Fibroblast of upper back skin (primary cell): Measurements from ENCODE around the gene ST6GAL1.
"Not testable (repeated sequence)": the region's sequence is repeated elsewhere in the genome, so short reads cannot be mapped to it uniquely, and the experiment has no call there.

Experiments
- DNase-seq: peaks from one replicate; pipeline ENCODE4 v3.0.0-alpha.2; 2013

ST6GAL1 gene

DNA sequence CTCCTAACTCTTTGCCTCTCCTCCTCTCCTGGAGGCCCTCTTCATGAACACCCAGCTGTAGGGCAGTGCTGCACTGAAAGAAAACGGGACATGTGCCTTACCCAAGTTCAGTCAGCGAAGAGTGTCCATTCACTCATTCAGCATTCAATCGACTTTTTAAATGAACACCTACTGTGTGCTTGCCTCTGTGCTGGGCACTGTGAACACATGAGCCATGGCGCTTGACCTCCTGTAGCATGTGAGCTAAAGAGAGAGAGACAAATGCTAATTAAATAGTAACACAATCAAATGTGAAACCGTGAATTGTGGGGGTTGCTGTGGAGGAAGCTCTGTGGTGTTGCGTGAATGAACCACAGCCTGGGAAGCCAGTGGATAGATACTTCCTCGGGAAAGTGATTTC lies 43.4 kb downstream of the ST6GAL1 start:
- DNase-seq = no peak

DNA sequence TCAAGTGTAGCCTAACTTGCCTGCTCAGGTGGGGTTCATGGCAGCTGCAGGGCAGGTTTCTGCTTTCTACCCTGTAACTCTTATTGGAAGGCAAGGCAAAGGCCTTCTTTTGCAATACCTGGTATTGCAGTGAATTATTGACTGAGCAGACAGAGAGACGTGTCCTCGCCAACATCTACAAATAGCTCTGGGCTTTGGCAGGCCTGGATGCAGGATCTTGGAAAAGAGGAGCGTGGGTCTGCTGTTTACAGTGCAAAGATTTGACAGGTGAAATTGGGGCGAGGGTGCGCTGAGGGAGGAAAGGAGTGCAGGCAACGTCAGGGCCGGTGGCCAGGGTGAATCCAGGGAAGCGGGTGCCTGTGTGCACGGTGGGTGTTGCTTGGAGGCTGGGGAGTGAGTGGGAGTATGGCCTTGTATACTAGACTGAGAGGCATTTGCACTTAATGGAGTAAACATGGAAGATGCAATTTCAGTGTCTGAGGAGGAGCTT lies 44.5 kb downstream of the ST6GAL1 start:
- DNase-seq = no peak

DNA sequence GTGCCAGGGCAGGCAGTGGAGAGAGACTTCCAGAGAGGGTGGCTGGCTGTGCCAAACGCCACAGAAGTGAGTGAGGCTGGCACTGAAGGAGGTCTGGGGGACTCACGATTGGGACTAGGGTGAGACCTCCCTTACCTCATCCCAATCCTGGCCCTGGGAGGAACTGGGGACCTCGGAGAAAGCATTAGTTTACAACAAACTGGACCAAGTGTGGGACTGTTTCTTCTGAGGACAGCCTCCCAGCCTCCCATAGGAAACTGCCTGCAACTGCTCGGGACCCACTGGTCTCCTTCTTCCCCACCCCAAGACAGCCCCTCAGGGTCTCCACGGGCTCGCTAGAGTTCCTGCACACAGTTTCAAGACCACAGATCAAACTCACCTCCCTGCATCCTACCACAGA lies 45.4 kb downstream of the ST6GAL1 start:
- DNase-seq = no peak

- DNase-seq = peak; percentile 36
These were observed 46.8 kb downstream of the ST6GAL1 start for GRCh38 chr3:186976837-186977750.

DNA sequence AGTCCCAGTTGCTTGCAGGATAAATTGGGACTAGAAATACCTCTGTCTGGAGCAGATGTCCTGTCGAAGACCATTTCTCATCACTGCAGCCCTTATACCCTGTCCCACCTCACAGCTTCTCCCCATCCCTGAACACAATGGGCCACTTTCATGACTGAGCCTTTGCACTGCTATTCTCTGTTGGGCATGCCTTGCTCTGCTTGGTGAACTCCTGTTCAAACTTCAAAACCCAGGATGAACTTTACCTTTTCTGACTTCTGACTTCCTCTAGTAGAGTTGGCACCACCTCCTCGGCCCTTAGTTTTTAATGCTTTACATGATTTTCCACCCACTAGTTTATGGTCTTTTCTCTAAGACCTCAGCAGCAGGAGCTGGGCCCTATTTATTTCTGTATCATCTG lies 48.4 kb downstream of the ST6GAL1 start:
- no peak for DNase-seq

- no peak for DNase-seq
These were observed 49.5 kb downstream of the ST6GAL1 start for GRCh38 chr3:186979852-186980251.

DNA sequence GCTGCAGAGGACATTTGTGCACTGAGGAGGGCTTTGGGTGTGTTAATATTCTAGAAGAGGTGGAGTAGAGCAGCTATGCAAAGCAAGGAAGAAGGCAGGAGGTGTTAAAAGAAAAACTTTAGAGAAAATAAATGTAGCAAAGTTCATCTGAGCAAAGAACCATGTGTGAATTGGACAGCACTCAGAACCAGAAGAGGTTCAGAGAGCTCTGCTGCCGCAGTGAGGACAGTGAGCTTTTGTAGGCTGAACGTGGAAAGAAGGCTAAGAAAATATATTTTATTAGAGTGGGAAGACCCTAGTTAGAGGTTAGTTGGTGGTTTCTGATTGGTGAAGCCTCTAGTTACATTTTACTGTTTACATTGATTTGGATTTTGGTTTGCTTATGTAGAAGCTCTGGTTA lies 50.7 kb downstream of the ST6GAL1 start:
- no peak for DNase-seq

GRCh38 chr3:186983659-186984058 lies 53.3 kb downstream of the ST6GAL1 start:
- DNase-seq = no peak

GRCh38 chr3:186984064-186984463 lies 53.7 kb downstream of the ST6GAL1 start:
- no peak for DNase-seq

DNA sequence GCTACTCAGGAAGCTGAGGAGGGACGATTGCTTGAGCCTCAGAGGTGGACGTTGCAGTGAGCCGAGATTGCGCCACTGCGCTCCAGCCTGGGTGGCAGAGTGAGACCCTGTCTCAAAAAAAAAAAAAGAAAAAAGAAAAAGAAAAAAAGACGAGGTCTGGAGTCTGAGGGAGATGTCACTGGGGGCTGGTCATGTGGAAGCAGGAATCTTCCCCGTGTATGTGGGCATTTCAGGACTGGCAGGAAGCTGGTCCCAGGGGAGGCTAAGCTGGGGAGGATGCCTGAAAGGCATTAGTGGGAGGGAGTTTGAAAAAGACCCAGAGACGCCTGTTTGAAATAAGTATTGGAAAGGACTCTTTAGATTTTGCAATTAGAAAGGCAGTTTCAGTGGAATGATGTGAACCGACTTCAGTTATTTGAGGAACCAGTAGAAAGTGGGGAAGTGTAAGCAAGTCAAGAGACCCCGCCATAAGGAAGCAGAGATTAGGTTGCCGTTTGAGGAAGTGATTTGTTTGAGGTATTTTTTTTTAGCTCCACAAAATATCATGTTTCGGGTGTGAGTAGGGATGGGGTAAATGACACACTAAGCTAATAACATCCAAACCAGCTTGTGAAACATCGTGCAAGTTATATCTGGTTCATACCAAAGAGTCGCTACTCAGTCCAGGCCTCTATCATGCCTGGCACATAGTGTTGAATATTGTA lies 55.5 kb downstream of the ST6GAL1 start:
- no peak for DNase-seq

GRCh38 chr3:186986406-186986805 lies 56.1 kb downstream of the ST6GAL1 start:
- no peak for DNase-seq

GRCh38 chr3:186986816-186987215 lies 56.5 kb downstream of the ST6GAL1 start:
- DNase-seq = no peak

- DNase-seq = no peak
These were observed 58.5 kb downstream of the ST6GAL1 start for GRCh38 chr3:186988806-186989205.

GRCh38 chr3:186989429-186989828 lies 59.1 kb downstream of the ST6GAL1 start:
- no peak for DNase-seq

DNA sequence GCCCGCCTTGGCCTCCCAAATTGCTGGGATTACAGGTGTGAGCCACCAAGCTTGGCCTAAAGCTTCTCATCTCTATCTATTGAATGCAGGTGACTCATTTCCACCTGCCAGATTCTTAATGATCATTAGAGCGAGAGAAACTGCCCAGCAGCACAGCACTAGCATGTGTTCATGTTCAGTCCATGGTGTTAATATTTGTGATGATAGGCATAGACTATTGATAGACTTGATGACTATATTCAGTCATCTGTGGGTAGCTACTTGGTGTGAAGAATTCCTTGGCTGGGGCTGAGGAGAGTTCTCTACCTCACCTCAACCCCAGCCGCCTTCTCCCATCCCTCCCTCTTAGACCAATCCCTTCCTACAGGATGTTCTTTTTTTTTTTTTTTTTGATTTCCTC lies 60.0 kb downstream of the ST6GAL1 start:
- no peak for DNase-seq

DNA sequence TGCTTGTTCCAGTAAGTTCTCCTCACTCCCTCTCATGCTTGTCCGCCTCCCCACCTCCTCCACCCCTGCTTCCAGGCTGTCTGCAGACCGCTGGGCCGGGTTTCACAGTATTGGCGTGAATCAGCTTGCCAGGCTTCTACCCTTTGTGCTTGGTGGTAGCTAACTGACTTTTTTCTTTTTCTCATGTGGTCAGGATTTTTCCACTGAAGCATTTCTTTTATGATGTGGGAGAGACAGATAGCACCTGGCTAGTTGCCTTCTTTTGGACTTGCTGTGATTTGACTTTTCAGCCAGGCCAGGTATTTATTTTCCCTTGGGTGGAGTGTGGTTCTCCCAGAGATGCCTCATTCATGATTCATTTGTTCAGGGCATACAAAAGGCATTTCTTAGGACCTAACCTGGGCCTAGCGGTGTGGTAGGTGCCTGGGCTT lies 60.6 kb downstream of the ST6GAL1 start:
- DNase-seq = peak; percentile 48

GRCh38 chr3:186991470-186991869 lies 61.1 kb downstream of the ST6GAL1 start:
- no peak for DNase-seq

- DNase-seq = not testable (repeated sequence)
These were observed 61.8 kb downstream of the ST6GAL1 start for GRCh38 chr3:186992096-186992495.

DNA sequence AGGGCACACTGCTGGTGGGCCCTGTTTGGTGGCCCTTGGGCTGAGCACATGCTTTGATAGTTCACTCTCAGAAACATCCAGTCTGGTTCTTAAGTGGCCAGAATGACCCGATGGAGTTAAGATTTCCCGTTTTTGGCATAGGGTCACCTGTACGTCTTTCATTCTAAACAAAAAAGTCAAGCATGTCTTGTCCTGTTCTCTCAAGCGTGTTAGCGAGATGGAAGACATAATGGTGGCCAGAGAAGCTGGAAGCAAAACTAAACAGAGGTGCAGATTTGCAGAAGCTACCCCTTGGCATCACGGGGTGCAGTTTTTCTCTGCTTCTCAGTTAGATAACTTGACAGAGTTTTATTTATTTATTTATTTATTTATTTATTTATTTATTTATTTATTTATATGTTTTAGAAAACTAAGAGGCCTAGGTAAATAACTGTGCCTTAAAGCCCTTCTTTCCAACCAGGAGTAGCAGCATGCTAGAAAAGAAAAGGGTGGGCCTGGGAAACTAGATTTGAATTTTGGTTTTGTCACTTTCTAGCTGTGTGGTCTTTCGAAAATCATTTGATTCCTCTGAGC lies 63.0 kb downstream of the ST6GAL1 start:
- DNase-seq = no peak

DNA sequence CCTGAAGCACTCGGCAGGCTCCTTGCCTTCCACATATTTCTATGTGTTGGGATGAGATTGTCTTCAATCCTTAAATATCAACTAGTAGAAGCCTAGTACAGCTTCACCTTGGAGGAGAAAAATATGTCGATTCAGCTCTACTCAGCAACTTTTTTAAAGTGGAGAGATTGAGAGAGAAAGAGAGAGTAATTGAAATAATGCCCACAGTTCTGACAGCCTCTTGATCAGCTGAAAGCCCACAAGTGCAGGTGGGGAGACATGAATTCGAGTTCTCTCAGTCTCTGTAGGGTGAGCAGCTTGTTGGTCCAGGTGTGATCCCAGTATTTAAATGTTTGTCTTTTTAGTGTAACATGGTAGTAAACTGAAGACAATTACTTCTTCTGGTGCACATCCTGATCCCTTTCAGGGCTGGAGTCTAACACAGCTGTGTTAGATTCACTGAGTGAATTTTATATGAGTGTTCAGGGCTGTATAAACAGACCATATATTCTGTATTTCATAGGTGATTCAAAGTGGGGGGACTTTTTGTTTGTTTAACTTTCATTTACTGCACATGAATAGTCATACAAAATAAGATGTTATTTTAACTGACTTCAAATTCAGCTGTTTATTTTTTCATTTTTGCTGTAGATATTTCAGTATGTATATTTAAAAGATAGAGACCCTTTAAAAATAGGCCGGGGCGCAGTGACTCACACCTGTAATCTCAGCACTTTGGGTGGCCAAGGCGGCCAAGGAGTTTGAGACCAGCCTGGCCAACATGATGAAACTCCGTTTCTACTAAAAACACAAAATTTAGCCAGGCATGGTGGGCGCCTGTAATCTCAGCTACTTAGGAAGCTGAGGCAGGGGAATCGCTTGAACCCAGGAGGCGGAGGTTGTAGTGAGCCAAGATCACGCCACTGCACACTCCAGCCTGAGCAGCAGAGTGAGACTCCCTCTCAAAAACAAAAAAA lies 64.0 kb downstream of the ST6GAL1 start:
- DNase-seq = no peak

DNA sequence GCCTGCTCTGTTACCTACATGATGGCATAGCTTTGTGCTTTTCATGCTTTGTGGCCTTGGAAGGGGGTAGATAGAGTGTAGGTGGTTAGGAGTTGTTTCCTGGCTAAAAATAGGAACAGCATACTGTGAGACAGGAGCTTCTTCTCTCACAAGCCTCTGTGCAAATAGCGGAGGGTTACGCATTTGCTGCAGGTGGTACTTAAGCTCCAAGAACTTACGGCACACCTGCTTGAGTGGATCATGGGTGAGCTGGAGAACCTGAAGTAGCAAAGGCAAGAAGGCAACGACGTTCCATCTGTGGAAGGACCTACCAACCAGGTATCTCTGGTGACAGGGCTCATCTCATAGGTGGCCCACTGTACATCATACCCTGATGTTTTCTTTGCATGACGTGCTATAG lies 66.0 kb downstream of the ST6GAL1 start:
- DNase-seq = no peak

- no peak for DNase-seq
These were observed 66.7 kb downstream of the ST6GAL1 start for GRCh38 chr3:186997061-186997460.
